OCI-LY7 (cell line): Measurements from ENCODE around the gene IL2RA.

Experiments
- CTCF ChIP-seq: fragments of 200-600 bp; sonication (generic); conservative IDR thresholded peaks from 2 replicates; pipeline ENCODE4 v1.5.1; 2014; ENCODE audit warnings: mild to moderate bottlenecking, antibody characterized with exemption, low read length, moderate library complexity, mixed read lengths
- EZH2phosphoT487 ChIP-seq: fragments of 200-600 bp; sonication (generic); IDR thresholded peaks from 2 replicates; pipeline ENCODE4 v1.6.1; 2018; ENCODE audit warnings: low read depth, borderline replicate concordance, mild to moderate bottlenecking, mixed run types, antibody characterized with exemption, low read length, moderate library complexity, mixed read lengths

GRCh38 chr10:6037422-6037821 lies 24.7 kb downstream of the IL2RA start:
- TF ChIP-seq CTCF (peak; percentile 53), EZH2phosphoT487 (no peak)
